HTERT RPE-1 (cell line): ENCODE measurements around the gene CEACAM16.
"Not testable (repeated sequence)": the region's sequence is repeated elsewhere in the genome, so short reads cannot be mapped to it uniquely, and the experiment has no call there.

ENCODE experiments used
- in situ Hi-C: fragments of 300-500 bp; cut with MboI; formaldehyde crosslinking; loops from 4 replicates; pipeline ENCODE4 v1.14.3; 2020; ENCODE audit warnings: low sequenced_read_pairs

CEACAM16 gene, protein sequence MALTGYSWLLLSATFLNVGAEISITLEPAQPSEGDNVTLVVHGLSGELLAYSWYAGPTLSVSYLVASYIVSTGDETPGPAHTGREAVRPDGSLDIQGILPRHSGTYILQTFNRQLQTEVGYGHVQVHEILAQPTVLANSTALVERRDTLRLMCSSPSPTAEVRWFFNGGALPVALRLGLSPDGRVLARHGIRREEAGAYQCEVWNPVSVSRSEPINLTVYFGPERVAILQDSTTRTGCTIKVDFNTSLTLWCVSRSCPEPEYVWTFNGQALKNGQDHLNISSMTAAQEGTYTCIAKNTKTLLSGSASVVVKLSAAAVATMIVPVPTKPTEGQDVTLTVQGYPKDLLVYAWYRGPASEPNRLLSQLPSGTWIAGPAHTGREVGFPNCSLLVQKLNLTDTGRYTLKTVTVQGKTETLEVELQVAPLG

DNA sequence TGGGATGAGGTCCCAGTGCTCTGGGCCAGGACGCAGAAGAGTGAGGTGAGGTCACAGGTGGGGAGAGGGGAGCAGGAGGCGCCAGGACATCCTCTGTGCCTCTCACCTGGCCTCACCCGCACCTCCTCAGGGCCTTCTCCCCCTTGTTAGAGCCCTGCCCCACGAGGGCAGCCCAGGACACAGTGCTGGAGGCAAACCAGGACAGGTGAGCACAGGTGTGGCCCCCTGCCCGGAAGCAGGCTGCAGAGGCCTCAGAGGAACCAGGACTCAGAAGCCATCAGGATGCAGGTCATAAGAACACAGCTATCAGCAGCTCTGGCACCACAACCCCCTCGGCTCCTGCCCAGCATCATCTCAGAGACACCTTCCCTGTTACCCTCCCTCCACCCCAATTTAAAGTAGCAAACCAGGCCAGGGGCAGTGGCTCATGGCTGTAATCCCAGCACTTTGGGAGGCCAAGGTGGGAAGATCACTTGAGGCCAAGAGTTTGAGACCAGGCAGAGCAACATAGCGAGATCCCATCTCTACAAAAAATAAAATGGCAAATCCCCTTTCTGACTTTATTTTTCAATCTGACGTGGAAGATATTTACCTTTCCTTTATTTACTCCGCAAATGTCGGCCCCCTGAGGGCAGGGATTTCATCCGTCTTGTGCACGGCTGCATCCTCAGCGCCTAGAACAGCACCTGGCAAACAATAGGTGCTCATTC lies at the start of gene CEACAM16:
Gene CEACAM16 (plus strand): TSS at position 660 of the 710 bp plus-strand sequence. CDS start 2,306 bp downstream, outside the sequence.
- in situ Hi-C loops, result no loop called here

DNA sequence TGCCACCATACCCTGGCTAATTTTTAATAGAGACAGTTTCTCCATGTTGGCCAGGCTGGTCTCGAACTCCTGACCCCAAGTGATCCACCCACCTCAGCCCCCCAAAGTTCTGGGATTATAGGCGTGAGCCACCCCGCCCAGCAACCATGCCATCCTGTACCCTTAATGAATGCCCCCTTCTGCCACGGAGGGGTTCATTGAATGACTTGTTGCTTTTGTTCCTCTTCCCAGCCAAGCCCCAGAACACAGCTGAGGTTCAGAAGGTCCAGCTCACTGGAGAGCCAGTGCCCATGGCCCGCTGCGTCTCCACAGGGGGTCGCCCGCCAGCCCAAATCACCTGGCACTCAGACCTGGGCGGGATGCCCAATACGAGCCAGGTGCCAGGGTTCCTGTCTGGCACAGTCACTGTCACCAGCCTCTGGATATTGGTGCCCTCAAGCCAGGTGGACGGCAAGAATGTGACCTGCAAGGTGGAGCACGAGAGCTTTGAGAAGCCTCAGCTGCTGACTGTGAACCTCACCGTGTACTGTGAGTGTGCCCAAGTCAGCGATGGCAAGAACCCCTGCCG lies 49.3 kb upstream of the CEACAM16 start:
- in situ Hi-C loops, result no loop called here

DNA sequence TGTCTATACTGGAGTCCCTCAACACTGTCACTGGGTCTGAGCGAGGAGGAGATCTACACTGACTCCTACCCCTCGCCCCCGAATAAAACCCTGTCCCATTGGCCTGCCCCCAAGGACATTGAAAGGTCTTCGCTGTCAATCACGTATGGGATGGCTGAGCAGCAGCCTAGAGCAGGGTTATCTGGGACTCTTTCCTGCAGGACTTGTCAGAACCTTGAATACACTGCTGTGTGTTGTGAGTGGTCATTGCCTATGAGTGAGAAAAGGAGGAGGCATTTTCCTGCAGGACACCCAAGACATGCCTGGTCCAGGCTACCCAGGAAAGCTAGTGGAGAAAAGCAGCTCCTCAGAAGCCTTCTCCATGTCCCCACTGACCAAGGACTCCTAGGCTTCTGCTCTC lies 45.6 kb upstream of the CEACAM16 start:
- in situ Hi-C loops, result no loop called here

DNA sequence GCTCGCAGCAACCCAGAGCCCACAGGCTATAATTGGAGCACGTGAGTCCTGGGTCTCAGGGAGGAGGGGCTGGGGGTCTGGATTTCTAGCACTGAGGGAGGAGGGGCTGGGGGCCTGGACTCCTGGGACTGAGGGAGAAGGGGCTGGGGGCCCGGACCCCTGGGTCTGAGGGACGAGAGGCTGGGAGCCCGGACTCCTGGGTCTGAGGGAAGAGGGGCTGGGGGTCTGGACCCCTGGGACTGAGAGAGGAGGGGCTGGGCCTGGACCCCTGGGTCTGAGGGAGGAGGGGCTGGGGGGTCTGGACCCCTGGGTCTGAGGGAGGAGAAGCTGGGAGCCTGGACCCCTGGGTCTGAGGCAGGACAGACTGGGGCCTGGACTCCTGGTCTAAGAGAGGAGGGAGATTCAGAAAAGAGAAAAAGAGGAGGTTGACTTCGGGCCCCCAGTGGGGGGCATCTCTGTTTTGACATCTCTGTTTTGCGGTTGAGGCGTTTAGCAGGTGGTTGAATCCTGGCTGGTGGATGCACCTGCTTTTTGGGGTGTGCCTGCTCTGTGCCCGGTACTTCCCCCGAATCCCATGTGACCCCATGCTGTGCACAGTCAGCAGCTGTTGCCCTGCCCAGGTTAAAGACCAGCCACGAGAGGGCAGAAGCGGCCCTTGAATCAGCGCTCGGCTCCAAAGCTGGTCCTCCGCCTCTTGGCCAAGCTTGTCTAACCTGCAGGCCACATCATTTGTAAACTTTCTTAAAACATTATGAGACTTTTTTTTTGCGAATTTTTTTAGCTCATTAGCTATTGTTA lies 44.8 kb upstream of the CEACAM16 start:
- in situ Hi-C loops, result no loop called here

GRCh38 chr19:44657211-44657921 lies 41.6 kb upstream of the CEACAM16 start:
- in situ Hi-C loops, result no loop called here

- in situ Hi-C loops, result no loop called here
Measured at GRCh38 chr19:44658069-44658733, 40.8 kb upstream of the CEACAM16 start.

GRCh38 chr19:44660081-44660480 lies 38.9 kb upstream of the CEACAM16 start:
- in situ Hi-C loops, result no loop called here

GRCh38 chr19:44661205-44661604 lies 37.7 kb upstream of the CEACAM16 start:
- in situ Hi-C loops, result no loop called here

- in situ Hi-C loops, result no loop called here
Measured at GRCh38 chr19:44661904-44662303, 37.0 kb upstream of the CEACAM16 start.

- in situ Hi-C loops, result no loop called here
Measured at GRCh38 chr19:44662691-44663385, 36.1 kb upstream of the CEACAM16 start.

- in situ Hi-C loops, result no loop called here
Measured at GRCh38 chr19:44663996-44664395, 35.0 kb upstream of the CEACAM16 start.

- in situ Hi-C loops, result no loop called here
Measured at GRCh38 chr19:44664976-44665375, 34.0 kb upstream of the CEACAM16 start.

DNA sequence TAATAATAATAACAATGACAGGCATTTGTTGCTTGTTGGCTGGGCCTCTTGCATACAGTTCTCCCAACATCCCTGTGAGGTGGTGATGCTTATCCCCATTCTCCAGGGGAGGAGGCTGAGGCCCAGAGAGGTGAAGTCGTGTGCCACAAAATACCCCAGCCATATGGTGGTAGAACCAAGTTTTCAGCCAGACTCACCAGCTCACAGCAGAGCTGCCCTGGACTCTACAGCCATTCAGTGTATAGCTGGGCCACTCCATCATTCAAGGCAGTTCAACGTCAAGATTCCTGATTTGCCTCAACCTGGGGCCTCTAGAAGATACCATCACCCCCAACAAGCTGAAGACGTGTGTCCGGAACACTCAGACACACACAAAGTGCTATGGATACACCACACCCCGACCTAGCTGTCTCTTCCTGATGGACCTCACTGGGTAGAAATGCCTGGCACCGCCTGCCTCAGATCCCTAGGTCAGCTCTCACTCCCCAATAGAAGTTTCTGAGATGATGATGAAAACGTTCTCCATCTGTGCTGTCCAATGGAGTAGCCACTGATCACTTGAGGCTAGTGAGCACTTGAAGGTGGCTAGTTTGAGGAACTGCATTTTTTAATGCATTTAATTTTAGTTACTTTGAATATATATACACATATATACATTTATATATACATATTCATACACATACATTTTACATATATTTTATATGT lies 31.9 kb upstream of the CEACAM16 start:
- in situ Hi-C loops, result no loop called here

DNA sequence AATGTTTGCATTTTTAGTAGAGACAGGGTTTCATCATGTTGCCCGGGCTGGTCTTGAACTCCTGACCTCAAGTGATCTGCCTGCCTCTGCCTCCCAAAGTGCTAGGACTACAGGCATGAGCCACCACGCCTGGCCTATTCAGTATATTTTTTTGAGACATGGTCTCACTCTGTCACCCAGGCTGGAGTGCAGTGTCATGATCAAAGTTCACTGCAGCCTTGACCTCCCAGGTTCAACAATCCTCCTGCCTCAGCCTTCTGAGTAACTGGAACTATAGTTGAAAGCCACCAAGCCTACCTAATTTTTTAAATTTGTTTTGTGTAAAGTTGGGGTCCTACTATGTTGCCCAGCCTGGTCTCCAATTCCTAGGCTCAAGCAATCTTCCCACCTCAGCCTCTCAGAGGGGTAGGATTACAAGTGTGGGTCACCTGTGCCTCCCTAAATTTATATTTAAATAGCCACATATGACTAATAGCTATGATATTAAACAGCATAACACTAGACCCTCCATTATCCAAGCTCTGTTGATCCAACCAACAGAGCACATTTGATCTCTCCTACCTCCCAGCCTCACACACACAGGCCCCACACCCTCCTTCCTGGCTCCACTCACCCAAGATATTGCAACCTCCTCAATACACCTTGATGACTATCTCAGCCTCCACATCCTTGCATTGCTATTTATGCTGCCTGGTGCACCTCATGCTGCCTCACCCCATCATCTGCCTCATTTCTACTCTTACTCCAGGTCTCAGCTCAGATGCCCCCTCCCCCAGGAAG lies 29.8 kb upstream of the CEACAM16 start:
- in situ Hi-C loops, result no loop called here

DNA sequence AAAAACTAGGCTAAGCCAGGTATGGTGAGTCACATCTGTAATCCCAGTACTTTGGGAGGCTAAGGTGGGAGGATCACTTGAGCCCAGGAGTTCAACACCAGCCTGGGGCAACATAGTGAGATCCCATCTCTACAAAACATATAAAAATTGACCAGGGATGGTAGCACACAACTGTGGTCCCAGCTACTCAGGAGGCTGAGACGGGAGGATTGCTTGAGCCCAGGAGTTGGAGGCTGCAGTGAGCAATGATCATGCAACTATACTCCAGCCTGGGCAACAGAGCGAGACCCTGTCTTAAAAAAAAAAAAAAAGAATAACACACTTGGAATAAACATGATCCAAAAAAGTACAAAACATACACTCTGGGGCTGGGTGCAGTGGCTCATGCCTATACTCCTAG lies 28.9 kb upstream of the CEACAM16 start:
- in situ Hi-C loops, result not testable (repeated sequence)

- in situ Hi-C loops, result no loop called here
Measured at GRCh38 chr19:44671400-44671799, 27.6 kb upstream of the CEACAM16 start, which contains the start of gene CEACAM19. CEACAM19 (plus strand) TSS chr19:44671482; CDS start chr19:44671932, 450 bp downstream.

GRCh38 chr19:44672226-44672625 lies 26.7 kb upstream of the CEACAM16 start:
- in situ Hi-C loops, result no loop called here

- in situ Hi-C loops, result no loop called here
Measured at GRCh38 chr19:44673510-44673909, 25.4 kb upstream of the CEACAM16 start.
